Astrocyte of the hippocampus (primary cell): ENCODE results near the gene CROCC.

Source experiments
- DNase-seq: peaks from one replicate; pipeline ENCODE4 v3.0.0; 2011; ENCODE audit warnings: low read depth, low spot score

The CROCC gene

GRCh38 chr1:16967095-16967575 is 45.4 kb downstream of the CROCC start:
- DNase-seq, result peak; percentile 98

GRCh38 chr1:16967962-16968361 is 46.2 kb downstream of the CROCC start:
- no peak for DNase-seq

- DNase-seq, result no peak
Measured at GRCh38 chr1:16968372-16968771, 46.6 kb downstream of the CROCC start.

GRCh38 chr1:16969057-16969611 is 47.4 kb downstream of the CROCC start:
- DNase-seq, result no peak

GRCh38 chr1:16969651-16970050 is 47.9 kb downstream of the CROCC start:
- no peak for DNase-seq

GRCh38 chr1:16970132-16970910 is 48.6 kb downstream of the CROCC start:
- no peak for DNase-seq

GRCh38 chr1:16971341-16972188 is 49.8 kb downstream of the CROCC start:
- DNase-seq, result peak; percentile 74

- DNase-seq, result no peak
Measured at GRCh38 chr1:16972189-16972895, 50.6 kb downstream of the CROCC start.

- no peak for DNase-seq
Measured at GRCh38 chr1:16973215-16973614, 51.5 kb downstream of the CROCC start.

- DNase-seq, result no peak
Measured at GRCh38 chr1:16975211-16975610, 53.5 kb downstream of the CROCC start.

GRCh38 chr1:16975838-16976237 is 54.1 kb downstream of the CROCC start:
- no peak for DNase-seq

GRCh38 chr1:16976966-16977365 is 55.2 kb downstream of the CROCC start:
- DNase-seq, result no peak

- no peak for DNase-seq
Measured at GRCh38 chr1:16977377-16977776, 55.6 kb downstream of the CROCC start.

- no peak for DNase-seq
Measured at GRCh38 chr1:16978139-16978538, 56.4 kb downstream of the CROCC start.

GRCh38 chr1:16978567-16979474 is 57.1 kb downstream of the CROCC start:
- DNase-seq, result peak; percentile 93

GRCh38 chr1:16979475-16980327 is 58.0 kb downstream of the CROCC start:
- DNase-seq, result peak; percentile 36

GRCh38 chr1:16980473-16981268 is 58.9 kb downstream of the CROCC start, which contains the start of gene MFAP2:
MFAP2 (minus strand) TSS chr1:16980620; CDS start chr1:16978273, 2,347 bp downstream.
- DNase-seq, result peak; percentile 70

- DNase-seq, result peak; percentile 81
Measured at GRCh38 chr1:16981269-16981849, 59.6 kb downstream of the CROCC start.
